GM23338 (cell line): Measurements from ENCODE around the gene SCTR. TPM values are rescaled to one million over a fixed set of nuclear protein-coding genes. Genes with fewer than 3 reads are reported as not detected.

ENCODE experiments used
- ATAC-seq: fragments of 200-7000 bp; cut with Tn5 transposase; 3 replicates; pipeline ENCODE4 v1.9.1; 2020
- DNase-seq: peaks from one replicate; pipeline ENCODE4 v3.0.0-alpha.2; 2015; ENCODE audit warnings: low spot score
- H2AFZ ChIP-seq: fragments of 200-600 bp; sonication (generic); 2 replicates; pipeline ENCODE4 v1.8.0; 2016; ENCODE audit warnings: antibody characterized with exemption, mild to moderate bottlenecking, moderate library complexity
- H3F3A ChIP-seq: fragments of 200-600 bp; sonication (generic); replicated peaks from 2 replicates; pipeline ENCODE4 v1.8.0; 2017; ENCODE audit warnings: antibody characterized with exemption, mixed run types, low read depth
- H3K27ac ChIP-seq: fragments of 200-600 bp; sonication (generic); 2 replicates; pipeline ENCODE4 v1.6.1; 2016; ENCODE audit warnings: low read depth
- H3K27me3 ChIP-seq: fragments of 200-600 bp; sonication (generic); 2 replicates; pipeline ENCODE4 v1.8.0; 2016; ENCODE audit warnings: mild to moderate bottlenecking, mixed run types, moderate library complexity; ENCODE audit not compliant: insufficient read depth
- H3K36me3 ChIP-seq: fragments of 200-600 bp; sonication (generic); 2 replicates; pipeline ENCODE4 v1.8.0; 2016; ENCODE audit warnings: mild to moderate bottlenecking; ENCODE audit not compliant: insufficient read depth
- H3K4me1 ChIP-seq: fragments of 200-600 bp; sonication (generic); 2 replicates; pipeline ENCODE4 v1.8.0; 2016; ENCODE audit warnings: mild to moderate bottlenecking, moderate library complexity; ENCODE audit not compliant: insufficient read depth
- H3K4me2 ChIP-seq: fragments of 200-600 bp; sonication (generic); 2 replicates; pipeline ENCODE4 v1.7.1; 2017; ENCODE audit warnings: mixed run types
- H3K4me3 ChIP-seq: fragments of 200-600 bp; sonication (generic); 2 replicates; pipeline ENCODE4 v1.6.1; 2016; ENCODE audit warnings: mixed run types
- H3K79me2 ChIP-seq: fragments of 200-600 bp; sonication (generic); replicated peaks from 2 replicates; pipeline ENCODE4 v1.8.0; 2017; ENCODE audit warnings: mild to moderate bottlenecking; ENCODE audit not compliant: insufficient read depth
- H3K9me2 ChIP-seq: fragments of 200-600 bp; sonication (generic); 2 replicates; pipeline ENCODE4 v1.8.0; 2017; ENCODE audit not compliant: insufficient read depth
- H4K20me1 ChIP-seq: fragments of 200-600 bp; sonication (generic); replicated peaks from 2 replicates; pipeline ENCODE4 v1.8.0; 2017; ENCODE audit warnings: mild to moderate bottlenecking; ENCODE audit not compliant: insufficient read depth
- H3K27ac Mint-ChIP-seq: 2 replicates; pipeline ENCODE4 v1.8.0; 2020; ENCODE audit warnings: inconsistent platforms, mild to moderate bottlenecking, moderate library complexity, mixed read lengths
- H3K27me3 Mint-ChIP-seq: 3 replicates; pipeline ENCODE4 v1.8.0; 2022; ENCODE audit warnings: low read depth, mild to moderate bottlenecking, moderate library complexity, mixed read lengths, inconsistent platforms; ENCODE audit not compliant: insufficient read depth, poor library complexity
- H3K36me3 Mint-ChIP-seq: 3 replicates; pipeline ENCODE4 v1.8.0; 2021; ENCODE audit warnings: low read depth, mild to moderate bottlenecking, inconsistent platforms, moderate library complexity, mixed read lengths
- H3K4me1 Mint-ChIP-seq: 3 replicates; pipeline ENCODE4 v1.8.0; 2020; ENCODE audit warnings: mild to moderate bottlenecking, inconsistent platforms, mixed read lengths
- H3K4me3 Mint-ChIP-seq: 3 replicates; pipeline ENCODE4 v1.8.0; 2021; ENCODE audit warnings: moderate library complexity, mild to moderate bottlenecking, inconsistent platforms, mixed read lengths
- H3K9me3 Mint-ChIP-seq: 3 replicates; pipeline ENCODE4 v1.8.0; 2020; ENCODE audit warnings: moderate library complexity, mild to moderate bottlenecking, inconsistent platforms, mixed read lengths
- CREB1 ChIP-seq: fragments of 250-450 bp; sonication (Bioruptor Pico); IDR thresholded peaks from 2 replicates; pipeline ENCODE4 v1.5.0; 2020; ENCODE audit warnings: low read depth, mild to moderate bottlenecking, moderate library complexity
- EZH2 ChIP-seq: fragments of 200-600 bp; sonication (generic); IDR thresholded peaks from one replicate; pipeline ENCODE4 v1.8.0; 2017; ENCODE audit warnings: antibody characterized with exemption, mild to moderate bottlenecking, low read depth; ENCODE audit not compliant: unreplicated experiment
- JUNB ChIP-seq: IDR thresholded peaks from one replicate; pipeline ENCODE4 v1.6.1; 2016; ENCODE audit warnings: antibody characterized with exemption; ENCODE audit not compliant: unreplicated experiment
- POLR2AphosphoS5 ChIP-seq: IDR thresholded peaks from 2 replicates; pipeline ENCODE4 v1.6.1; 2016; ENCODE audit warnings: antibody characterized with exemption, low read depth
- STAT1 ChIP-seq: IDR thresholded peaks from one replicate; pipeline ENCODE4 v1.6.1; 2016; ENCODE audit warnings: antibody characterized with exemption; ENCODE audit not compliant: unreplicated experiment
- ZNF114 ChIP-seq: fragments of 250-450 bp; sonication (Bioruptor Pico); IDR thresholded peaks from 2 replicates; pipeline ENCODE4 v1.5.0; 2020; ENCODE audit warnings: mild to moderate bottlenecking, moderate library complexity
- ZNF331 ChIP-seq: fragments of 250-450 bp; sonication (Bioruptor Pico); IDR thresholded peaks from 2 replicates; pipeline ENCODE4 v1.5.0; 2020; ENCODE audit warnings: low read depth, mild to moderate bottlenecking, moderate library complexity
- polyA plus RNA-seq: library from polyadenylated mRNA; unstranded; fragments of >200 nt; fragmentation: Nextera tagmentation; extraction: Ambion mirVana; gene quantifications from 2 replicates; pipeline ENCODE4 v1.2.1, GENCODE V29; 2016
- total RNA-seq: library from RNA; depleted of rRNA; stranded (reverse); fragments of >200 nt; shearing (Covaris generic); gene quantifications from 2 replicates; pipeline ENCODE4 v1.2.3, GENCODE V29; 2014
- TF ChIP-seq, protein P1 (sequence below): IDR thresholded peaks from 2 replicates; pipeline ENCODE4 v1.6.1; 2016; ENCODE audit warnings: antibody characterized with exemption
- TF ChIP-seq, protein P2 (sequence below): fragments of 250-450 bp; sonication (Bioruptor Pico); IDR thresholded peaks from 2 replicates; pipeline ENCODE4 v1.5.0; 2020; ENCODE audit warnings: mild to moderate bottlenecking, moderate library complexity
- TF ChIP-seq, protein P3 (sequence below): IDR thresholded peaks from one replicate; pipeline ENCODE4 v1.6.1; 2018; ENCODE audit warnings: antibody characterized with exemption; ENCODE audit not compliant: unreplicated experiment

The SCTR gene
- total and polyA plus RNA-seq, 2 experiments from 2014 or later, result not detected

DNA sequence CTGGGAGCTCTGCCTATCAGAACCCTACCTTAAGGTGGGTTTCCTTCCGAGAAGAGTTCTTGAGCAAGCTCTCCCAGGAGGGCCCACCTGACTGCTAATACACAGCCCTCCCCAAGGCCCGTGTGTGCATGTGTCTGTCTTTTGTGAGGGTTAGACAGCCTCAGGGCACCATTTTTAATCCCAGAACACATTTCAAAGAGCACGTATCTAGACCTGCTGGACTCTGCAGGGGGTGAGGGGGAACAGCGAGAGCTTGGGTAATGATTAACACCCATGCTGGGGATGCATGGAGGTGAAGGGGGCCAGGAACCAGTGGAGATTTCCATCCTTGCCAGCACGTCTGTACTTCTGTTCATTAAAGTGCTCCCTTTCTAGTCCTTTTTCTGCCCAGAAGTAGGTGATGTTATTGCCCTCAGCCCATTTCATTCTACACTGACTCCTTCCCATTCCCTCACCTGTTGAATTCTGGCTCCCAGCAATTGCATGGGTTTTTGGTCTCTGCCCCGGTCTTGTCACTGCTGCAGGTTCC is 86.1 kb downstream of the SCTR start:
- no peak overlapping the region for H3K27ac ChIP-seq
- no peak overlapping the region for H3K4me2 ChIP-seq
- peaks cover 30% of the 10 kb centered on the region for H3K79me2 ChIP-seq
- Mint-ChIP-seq H3K27ac (no peak overlapping the region; the same call in 1 of the 2 replicates), H3K4me3 (no peak overlapping the region), H3K4me1 (peaks cover 30% of the 10 kb centered on the region), H3K36me3 (peaks cover 19% of the 10 kb centered on the region; the same call in 2 of the 3 replicates), H3K27me3 (peaks cover 17% of the 10 kb centered on the region), H3K9me3 (no peaks in the 10 kb centered on the region)
- H2AFZ ChIP-seq, result no peak overlapping the region
- ATAC-seq (no peak), DNase-seq (no peak)
- no peak for TF ChIP-seq ZNF331 (CRISPR knock-in tag)
- no peak for TF ChIP-seq POLR2AphosphoS5
- no peak for TF ChIP-seq CREB1 (CRISPR knock-in tag)
- TF ChIP-seq JUNB, result no peak
- no peak for TF ChIP-seq ZNF114 (CRISPR knock-in tag)
- TF ChIP-seq EZH2, result no peak
- TF ChIP-seq, protein P1, sequence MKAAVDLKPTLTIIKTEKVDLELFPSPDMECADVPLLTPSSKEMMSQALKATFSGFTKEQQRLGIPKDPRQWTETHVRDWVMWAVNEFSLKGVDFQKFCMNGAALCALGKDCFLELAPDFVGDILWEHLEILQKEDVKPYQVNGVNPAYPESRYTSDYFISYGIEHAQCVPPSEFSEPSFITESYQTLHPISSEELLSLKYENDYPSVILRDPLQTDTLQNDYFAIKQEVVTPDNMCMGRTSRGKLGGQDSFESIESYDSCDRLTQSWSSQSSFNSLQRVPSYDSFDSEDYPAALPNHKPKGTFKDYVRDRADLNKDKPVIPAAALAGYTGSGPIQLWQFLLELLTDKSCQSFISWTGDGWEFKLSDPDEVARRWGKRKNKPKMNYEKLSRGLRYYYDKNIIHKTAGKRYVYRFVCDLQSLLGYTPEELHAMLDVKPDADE, result no peak
- TF ChIP-seq, protein P2, sequence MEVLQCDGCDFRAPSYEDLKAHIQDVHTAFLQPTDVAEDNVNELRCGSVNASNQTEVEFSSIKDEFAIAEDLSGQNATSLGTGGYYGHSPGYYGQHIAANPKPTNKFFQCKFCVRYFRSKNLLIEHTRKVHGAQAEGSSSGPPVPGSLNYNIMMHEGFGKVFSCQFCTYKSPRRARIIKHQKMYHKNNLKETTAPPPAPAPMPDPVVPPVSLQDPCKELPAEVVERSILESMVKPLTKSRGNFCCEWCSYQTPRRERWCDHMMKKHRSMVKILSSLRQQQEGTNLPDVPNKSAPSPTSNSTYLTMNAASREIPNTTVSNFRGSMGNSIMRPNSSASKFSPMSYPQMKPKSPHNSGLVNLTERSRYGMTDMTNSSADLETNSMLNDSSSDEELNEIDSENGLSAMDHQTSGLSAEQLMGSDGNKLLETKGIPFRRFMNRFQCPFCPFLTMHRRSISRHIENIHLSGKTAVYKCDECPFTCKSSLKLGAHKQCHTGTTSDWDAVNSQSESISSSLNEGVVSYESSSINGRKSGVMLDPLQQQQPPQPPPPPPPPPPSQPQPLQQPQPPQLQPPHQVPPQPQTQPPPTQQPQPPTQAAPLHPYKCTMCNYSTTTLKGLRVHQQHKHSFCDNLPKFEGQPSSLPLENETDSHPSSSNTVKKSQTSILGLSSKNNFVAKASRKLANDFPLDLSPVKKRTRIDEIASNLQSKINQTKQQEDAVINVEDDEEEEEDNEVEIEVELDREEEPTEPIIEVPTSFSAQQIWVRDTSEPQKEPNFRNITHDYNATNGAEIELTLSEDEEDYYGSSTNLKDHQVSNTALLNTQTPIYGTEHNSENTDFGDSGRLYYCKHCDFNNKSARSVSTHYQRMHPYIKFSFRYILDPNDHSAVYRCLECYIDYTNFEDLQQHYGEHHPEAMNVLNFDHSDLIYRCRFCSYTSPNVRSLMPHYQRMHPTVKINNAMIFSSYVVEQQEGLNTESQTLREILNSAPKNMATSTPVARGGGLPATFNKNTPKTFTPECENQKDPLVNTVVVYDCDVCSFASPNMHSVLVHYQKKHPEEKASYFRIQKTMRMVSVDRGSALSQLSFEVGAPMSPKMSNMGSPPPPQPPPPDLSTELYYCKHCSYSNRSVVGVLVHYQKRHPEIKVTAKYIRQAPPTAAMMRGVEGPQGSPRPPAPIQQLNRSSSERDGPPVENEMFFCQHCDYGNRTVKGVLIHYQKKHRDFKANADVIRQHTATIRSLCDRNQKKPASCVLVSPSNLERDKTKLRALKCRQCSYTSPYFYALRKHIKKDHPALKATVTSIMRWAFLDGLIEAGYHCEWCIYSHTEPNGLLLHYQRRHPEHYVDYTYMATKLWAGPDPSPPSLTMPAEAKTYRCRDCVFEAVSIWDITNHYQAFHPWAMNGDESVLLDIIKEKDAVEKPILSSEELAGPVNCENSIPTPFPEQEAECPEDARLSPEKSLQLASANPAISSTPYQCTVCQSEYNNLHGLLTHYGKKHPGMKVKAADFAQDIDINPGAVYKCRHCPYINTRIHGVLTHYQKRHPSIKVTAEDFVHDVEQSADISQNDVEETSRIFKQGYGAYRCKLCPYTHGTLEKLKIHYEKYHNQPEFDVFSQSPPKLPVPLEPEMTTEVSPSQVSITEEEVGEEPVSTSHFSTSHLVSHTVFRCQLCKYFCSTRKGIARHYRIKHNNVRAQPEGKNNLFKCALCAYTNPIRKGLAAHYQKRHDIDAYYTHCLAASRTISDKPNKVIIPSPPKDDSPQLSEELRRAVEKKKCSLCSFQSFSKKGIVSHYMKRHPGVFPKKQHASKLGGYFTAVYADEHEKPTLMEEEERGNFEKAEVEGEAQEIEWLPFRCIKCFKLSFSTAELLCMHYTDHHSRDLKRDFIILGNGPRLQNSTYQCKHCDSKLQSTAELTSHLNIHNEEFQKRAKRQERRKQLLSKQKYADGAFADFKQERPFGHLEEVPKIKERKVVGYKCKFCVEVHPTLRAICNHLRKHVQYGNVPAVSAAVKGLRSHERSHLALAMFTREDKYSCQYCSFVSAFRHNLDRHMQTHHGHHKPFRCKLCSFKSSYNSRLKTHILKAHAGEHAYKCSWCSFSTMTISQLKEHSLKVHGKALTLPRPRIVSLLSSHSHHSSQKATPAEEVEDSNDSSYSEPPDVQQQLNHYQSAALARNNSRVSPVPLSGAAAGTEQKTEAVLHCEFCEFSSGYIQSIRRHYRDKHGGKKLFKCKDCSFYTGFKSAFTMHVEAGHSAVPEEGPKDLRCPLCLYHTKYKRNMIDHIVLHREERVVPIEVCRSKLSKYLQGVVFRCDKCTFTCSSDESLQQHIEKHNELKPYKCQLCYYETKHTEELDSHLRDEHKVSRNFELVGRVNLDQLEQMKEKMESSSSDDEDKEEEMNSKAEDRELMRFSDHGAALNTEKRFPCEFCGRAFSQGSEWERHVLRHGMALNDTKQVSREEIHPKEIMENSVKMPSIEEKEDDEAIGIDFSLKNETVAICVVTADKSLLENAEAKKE, result no peak
- no peak for TF ChIP-seq STAT1
- TF ChIP-seq, protein P3, sequence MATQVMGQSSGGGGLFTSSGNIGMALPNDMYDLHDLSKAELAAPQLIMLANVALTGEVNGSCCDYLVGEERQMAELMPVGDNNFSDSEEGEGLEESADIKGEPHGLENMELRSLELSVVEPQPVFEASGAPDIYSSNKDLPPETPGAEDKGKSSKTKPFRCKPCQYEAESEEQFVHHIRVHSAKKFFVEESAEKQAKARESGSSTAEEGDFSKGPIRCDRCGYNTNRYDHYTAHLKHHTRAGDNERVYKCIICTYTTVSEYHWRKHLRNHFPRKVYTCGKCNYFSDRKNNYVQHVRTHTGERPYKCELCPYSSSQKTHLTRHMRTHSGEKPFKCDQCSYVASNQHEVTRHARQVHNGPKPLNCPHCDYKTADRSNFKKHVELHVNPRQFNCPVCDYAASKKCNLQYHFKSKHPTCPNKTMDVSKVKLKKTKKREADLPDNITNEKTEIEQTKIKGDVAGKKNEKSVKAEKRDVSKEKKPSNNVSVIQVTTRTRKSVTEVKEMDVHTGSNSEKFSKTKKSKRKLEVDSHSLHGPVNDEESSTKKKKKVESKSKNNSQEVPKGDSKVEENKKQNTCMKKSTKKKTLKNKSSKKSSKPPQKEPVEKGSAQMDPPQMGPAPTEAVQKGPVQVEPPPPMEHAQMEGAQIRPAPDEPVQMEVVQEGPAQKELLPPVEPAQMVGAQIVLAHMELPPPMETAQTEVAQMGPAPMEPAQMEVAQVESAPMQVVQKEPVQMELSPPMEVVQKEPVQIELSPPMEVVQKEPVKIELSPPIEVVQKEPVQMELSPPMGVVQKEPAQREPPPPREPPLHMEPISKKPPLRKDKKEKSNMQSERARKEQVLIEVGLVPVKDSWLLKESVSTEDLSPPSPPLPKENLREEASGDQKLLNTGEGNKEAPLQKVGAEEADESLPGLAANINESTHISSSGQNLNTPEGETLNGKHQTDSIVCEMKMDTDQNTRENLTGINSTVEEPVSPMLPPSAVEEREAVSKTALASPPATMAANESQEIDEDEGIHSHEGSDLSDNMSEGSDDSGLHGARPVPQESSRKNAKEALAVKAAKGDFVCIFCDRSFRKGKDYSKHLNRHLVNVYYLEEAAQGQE, result no peak
- no peaks in the 10 kb centered on the region for H3K36me3 ChIP-seq
- H3K9me2 ChIP-seq, result no peaks in the 10 kb centered on the region
- H4K20me1 ChIP-seq, result no peaks in the 10 kb centered on the region
- H3K4me3 ChIP-seq, result no peak overlapping the region
- H3K27me3 ChIP-seq, result no peaks in the 10 kb centered on the region
- H3K4me1 ChIP-seq, result peaks cover 22% of the 10 kb centered on the region
- H3F3A ChIP-seq, result no peaks in the 10 kb centered on the region
